Stromal cell of bone marrow (primary cell): ENCODE data around the gene SCAPER.
A peak's percentile ranks its signal among the peaks of the same experiment; 100 is the strongest.
"Not testable (repeated sequence)": the region's sequence is repeated elsewhere in the genome, so short reads cannot be mapped to it uniquely, and the experiment has no call there.

Experiments used
- DNase-seq: peaks from one replicate; pipeline ENCODE4 v3.0.0-alpha.2; 2012; ENCODE audit warnings: low read depth

The SCAPER gene

GRCh38 chr15:76772776-76773175 is 132.4 kb downstream of the SCAPER start:
- DNase-seq = no peak

- no peak for DNase-seq
Observed at GRCh38 chr15:76764004-76764403, 141.1 kb downstream of the SCAPER start.

- DNase-seq = no peak
Observed at GRCh38 chr15:76763554-76763953, 141.6 kb downstream of the SCAPER start.

- peak; percentile 4 for DNase-seq
Observed at GRCh38 chr15:76756381-76756780, 148.8 kb downstream of the SCAPER start.

GRCh38 chr15:76753771-76754170 is 151.4 kb downstream of the SCAPER start:
- DNase-seq = no peak

GRCh38 chr15:76753131-76753530 is 152.0 kb downstream of the SCAPER start:
- no peak for DNase-seq

- no peak for DNase-seq
Observed at GRCh38 chr15:76752549-76752948, 152.6 kb downstream of the SCAPER start.

- no peak for DNase-seq
Observed at GRCh38 chr15:76737573-76737972, 167.6 kb downstream of the SCAPER start.

GRCh38 chr15:76732321-76732720 is 172.8 kb downstream of the SCAPER start:
- not testable (repeated sequence) for DNase-seq

GRCh38 chr15:76730262-76730661 is 174.9 kb downstream of the SCAPER start:
- peak; percentile 45 for DNase-seq

GRCh38 chr15:76718863-76719262 is 186.3 kb downstream of the SCAPER start:
- DNase-seq = no peak

GRCh38 chr15:76714950-76715349 is 190.2 kb downstream of the SCAPER start:
- DNase-seq = no peak

- DNase-seq = no peak
Observed at GRCh38 chr15:76711351-76711827, 193.8 kb downstream of the SCAPER start.

GRCh38 chr15:76704032-76704431 is 201.1 kb downstream of the SCAPER start:
- not testable (repeated sequence) for DNase-seq

- DNase-seq = no peak
Observed at GRCh38 chr15:76696840-76697239, 208.3 kb downstream of the SCAPER start.

GRCh38 chr15:76692546-76692945 is 212.6 kb downstream of the SCAPER start:
- DNase-seq = not testable (repeated sequence)

- not testable (repeated sequence) for DNase-seq
Observed at GRCh38 chr15:76687592-76687991, 217.5 kb downstream of the SCAPER start.

GRCh38 chr15:76684002-76684401 is 221.1 kb downstream of the SCAPER start:
- DNase-seq = no peak

GRCh38 chr15:76682833-76683232 is 222.3 kb downstream of the SCAPER start:
- DNase-seq = no peak

GRCh38 chr15:76682259-76682658 is 222.9 kb downstream of the SCAPER start:
- DNase-seq = no peak

GRCh38 chr15:76678766-76679165 is 226.4 kb downstream of the SCAPER start:
- DNase-seq = peak; percentile 15

- no peak for DNase-seq
Observed at GRCh38 chr15:76674883-76675282, 230.3 kb downstream of the SCAPER start.

- DNase-seq = no peak
Observed at GRCh38 chr15:76669521-76670207, 235.5 kb downstream of the SCAPER start.

GRCh38 chr15:76668900-76669299 is 236.2 kb downstream of the SCAPER start:
- DNase-seq = no peak
